ENCODE measurements around the gene WDFY4. TPM values are rescaled to one million over a fixed set of nuclear protein-coding genes. Genes with fewer than 3 reads are reported as not detected.

Gene WDFY4
- total and polyA plus RNA-seq, 2 experiments from 2014 or later = 0.14 TPM; not detected in 1

DNA sequence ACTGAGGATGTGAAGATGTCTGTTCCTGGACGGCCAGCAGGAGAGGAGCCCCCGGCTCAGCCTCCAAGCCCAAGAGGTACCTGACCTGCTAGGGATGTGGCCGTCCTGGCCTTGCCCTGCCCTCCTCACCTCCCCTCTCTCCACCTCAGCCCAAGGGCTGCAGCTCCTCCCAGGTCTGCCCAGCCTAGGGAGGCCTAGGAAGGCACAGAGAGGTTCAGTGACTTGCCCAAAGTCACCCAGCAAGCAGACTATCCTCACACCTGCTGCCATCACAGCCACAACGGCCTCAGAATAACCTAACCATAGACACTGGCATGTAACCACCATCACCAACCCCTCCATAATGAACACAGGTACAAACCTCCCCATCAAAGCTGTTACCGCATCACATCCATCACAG is 293.6 kb downstream of the WDFY4 start:
- H3K36me3 ChIP-seq (ENCODE audit: insufficient read depth) = no peaks in the 10 kb centered on the region
- H3K36me3 Mint-ChIP-seq (ENCODE audit: low read depth) = no peaks in the 10 kb centered on the region
- no peaks in the 10 kb centered on the region for H3K9me3 Mint-ChIP-seq
- no peak for DNase-seq (ENCODE audit: low spot score)
- no peaks in the 10 kb centered on the region for H3K4me1 ChIP-seq (ENCODE audit: insufficient read depth)
- no peak overlapping the region for H3K4me3 Mint-ChIP-seq
- no peak overlapping the region for H3K4me2 ChIP-seq
- peaks cover 20% of the 10 kb centered on the region for H3K27me3 Mint-ChIP-seq (ENCODE audit: insufficient read depth, low read depth, poor library complexity)
- H3K27ac Mint-ChIP-seq = no peak overlapping the region
- H3K9me2 ChIP-seq (ENCODE audit: insufficient read depth) = 0 out of 2 replicates have a peak, but pooled peaks cover 3% of the 10 kb centered on the region
- no peak overlapping the region for H3K27ac ChIP-seq (ENCODE audit: low read depth)
- no peaks in the 10 kb centered on the region for H3F3A ChIP-seq (replicated peaks; ENCODE audit: low read depth)
- no peak for ATAC-seq
- H4K20me1 ChIP-seq (replicated peaks; ENCODE audit: insufficient read depth) = no peaks in the 10 kb centered on the region
- H3K27me3 ChIP-seq (ENCODE audit: insufficient read depth) = no peaks in the 10 kb centered on the region
- no peaks in the 10 kb centered on the region for H3K4me1 Mint-ChIP-seq
- no peak overlapping the region for H2AFZ ChIP-seq
- no peak for TF ChIP-seq EZH2phosphoT487 (IDR thresholded peaks at IDR 0.05; ENCODE audit: unreplicated experiment)
- no peak for TF ChIP-seq STAT1 (IDR thresholded peaks at IDR 0.05; ENCODE audit: unreplicated experiment)
- TF ChIP-seq EZH2 (IDR thresholded peaks at IDR 0.05; ENCODE audit: low read depth, unreplicated experiment) = no peak
- TF ChIP-seq JUNB (IDR thresholded peaks at IDR 0.05; ENCODE audit: unreplicated experiment) = no peak
- TF ChIP-seq CREB1 (CRISPR knock-in tag; IDR thresholded peaks at IDR 0.05; ENCODE audit: low read depth) = no peak
- no peak for TF ChIP-seq ZNF331 (CRISPR knock-in tag; IDR thresholded peaks at IDR 0.05; ENCODE audit: low read depth)
- TF ChIP-seq CTCF (conservative IDR thresholded peaks at IDR 0.05; ENCODE audit: low read depth in 2 of 2) = no peak
- no peak for TF ChIP-seq REST (IDR thresholded peaks at IDR 0.05; ENCODE audit: unreplicated experiment)
- TF ChIP-seq NANOG (IDR thresholded peaks at IDR 0.05; ENCODE audit: borderline replicate concordance) = no peak
- TF ChIP-seq, protein P1, sequence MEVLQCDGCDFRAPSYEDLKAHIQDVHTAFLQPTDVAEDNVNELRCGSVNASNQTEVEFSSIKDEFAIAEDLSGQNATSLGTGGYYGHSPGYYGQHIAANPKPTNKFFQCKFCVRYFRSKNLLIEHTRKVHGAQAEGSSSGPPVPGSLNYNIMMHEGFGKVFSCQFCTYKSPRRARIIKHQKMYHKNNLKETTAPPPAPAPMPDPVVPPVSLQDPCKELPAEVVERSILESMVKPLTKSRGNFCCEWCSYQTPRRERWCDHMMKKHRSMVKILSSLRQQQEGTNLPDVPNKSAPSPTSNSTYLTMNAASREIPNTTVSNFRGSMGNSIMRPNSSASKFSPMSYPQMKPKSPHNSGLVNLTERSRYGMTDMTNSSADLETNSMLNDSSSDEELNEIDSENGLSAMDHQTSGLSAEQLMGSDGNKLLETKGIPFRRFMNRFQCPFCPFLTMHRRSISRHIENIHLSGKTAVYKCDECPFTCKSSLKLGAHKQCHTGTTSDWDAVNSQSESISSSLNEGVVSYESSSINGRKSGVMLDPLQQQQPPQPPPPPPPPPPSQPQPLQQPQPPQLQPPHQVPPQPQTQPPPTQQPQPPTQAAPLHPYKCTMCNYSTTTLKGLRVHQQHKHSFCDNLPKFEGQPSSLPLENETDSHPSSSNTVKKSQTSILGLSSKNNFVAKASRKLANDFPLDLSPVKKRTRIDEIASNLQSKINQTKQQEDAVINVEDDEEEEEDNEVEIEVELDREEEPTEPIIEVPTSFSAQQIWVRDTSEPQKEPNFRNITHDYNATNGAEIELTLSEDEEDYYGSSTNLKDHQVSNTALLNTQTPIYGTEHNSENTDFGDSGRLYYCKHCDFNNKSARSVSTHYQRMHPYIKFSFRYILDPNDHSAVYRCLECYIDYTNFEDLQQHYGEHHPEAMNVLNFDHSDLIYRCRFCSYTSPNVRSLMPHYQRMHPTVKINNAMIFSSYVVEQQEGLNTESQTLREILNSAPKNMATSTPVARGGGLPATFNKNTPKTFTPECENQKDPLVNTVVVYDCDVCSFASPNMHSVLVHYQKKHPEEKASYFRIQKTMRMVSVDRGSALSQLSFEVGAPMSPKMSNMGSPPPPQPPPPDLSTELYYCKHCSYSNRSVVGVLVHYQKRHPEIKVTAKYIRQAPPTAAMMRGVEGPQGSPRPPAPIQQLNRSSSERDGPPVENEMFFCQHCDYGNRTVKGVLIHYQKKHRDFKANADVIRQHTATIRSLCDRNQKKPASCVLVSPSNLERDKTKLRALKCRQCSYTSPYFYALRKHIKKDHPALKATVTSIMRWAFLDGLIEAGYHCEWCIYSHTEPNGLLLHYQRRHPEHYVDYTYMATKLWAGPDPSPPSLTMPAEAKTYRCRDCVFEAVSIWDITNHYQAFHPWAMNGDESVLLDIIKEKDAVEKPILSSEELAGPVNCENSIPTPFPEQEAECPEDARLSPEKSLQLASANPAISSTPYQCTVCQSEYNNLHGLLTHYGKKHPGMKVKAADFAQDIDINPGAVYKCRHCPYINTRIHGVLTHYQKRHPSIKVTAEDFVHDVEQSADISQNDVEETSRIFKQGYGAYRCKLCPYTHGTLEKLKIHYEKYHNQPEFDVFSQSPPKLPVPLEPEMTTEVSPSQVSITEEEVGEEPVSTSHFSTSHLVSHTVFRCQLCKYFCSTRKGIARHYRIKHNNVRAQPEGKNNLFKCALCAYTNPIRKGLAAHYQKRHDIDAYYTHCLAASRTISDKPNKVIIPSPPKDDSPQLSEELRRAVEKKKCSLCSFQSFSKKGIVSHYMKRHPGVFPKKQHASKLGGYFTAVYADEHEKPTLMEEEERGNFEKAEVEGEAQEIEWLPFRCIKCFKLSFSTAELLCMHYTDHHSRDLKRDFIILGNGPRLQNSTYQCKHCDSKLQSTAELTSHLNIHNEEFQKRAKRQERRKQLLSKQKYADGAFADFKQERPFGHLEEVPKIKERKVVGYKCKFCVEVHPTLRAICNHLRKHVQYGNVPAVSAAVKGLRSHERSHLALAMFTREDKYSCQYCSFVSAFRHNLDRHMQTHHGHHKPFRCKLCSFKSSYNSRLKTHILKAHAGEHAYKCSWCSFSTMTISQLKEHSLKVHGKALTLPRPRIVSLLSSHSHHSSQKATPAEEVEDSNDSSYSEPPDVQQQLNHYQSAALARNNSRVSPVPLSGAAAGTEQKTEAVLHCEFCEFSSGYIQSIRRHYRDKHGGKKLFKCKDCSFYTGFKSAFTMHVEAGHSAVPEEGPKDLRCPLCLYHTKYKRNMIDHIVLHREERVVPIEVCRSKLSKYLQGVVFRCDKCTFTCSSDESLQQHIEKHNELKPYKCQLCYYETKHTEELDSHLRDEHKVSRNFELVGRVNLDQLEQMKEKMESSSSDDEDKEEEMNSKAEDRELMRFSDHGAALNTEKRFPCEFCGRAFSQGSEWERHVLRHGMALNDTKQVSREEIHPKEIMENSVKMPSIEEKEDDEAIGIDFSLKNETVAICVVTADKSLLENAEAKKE (CRISPR knock-in tag; IDR thresholded peaks at IDR 0.05) = no peak
- no peak for TF ChIP-seq ETS1 (IDR thresholded peaks at IDR 0.05)
- no peak for TF ChIP-seq POLR2AphosphoS5 (IDR thresholded peaks at IDR 0.05; ENCODE audit: low read depth)
- TF ChIP-seq ZNF114 (CRISPR knock-in tag; IDR thresholded peaks at IDR 0.05) = no peak
- no peak overlapping the region for H3K4me3 ChIP-seq
- no peaks in the 10 kb centered on the region for H3K79me2 ChIP-seq (replicated peaks; ENCODE audit: insufficient read depth)
